CD8-positive, alpha-beta memory T cell (primary cell): Measurements from ENCODE around the gene HDHD5. TPM values are rescaled to one million over a fixed set of nuclear protein-coding genes. Genes with fewer than 3 reads are reported as not detected.

ENCODE experiments used
- CTCF ChIA-PET: fragments of 350-600 bp; sonication (Branson Sonifier 250); formaldehyde crosslinking; loops from one replicate; lab custom pipeline; 2021; ENCODE audit warnings: antibody characterized with exemption; lab: Charles Lee
- POLR2A ChIA-PET: fragments of 350-600 bp; sonication (Branson Sonifier 250); formaldehyde crosslinking; loops from one replicate; lab custom pipeline; 2021; ENCODE audit warnings: antibody characterized with exemption; lab: Charles Lee
- DNase-seq, 5 donors: peaks; one replicate each; pipeline versions ENCODE4 v3.0.0 to v3.0.0-alpha.2; 2020 to 2022; ENCODE audit warnings: mixed read lengths in 1 of 5
- H3K27ac ChIP-seq: one replicate; pipeline ENCODE4 v1.7.0; 2013; ENCODE audit warnings: low read depth, mild to moderate bottlenecking, low read length, moderate library complexity
- H3K27me3 ChIP-seq: 2 replicates; pipeline ENCODE4 v1.7.0; 2013; ENCODE audit warnings: low read length, mild to moderate bottlenecking; ENCODE audit not compliant: insufficient read depth, poor library complexity, severe bottlenecking
- H3K36me3 ChIP-seq: 2 replicates; pipeline ENCODE4 v1.7.0; 2013; ENCODE audit warnings: mild to moderate bottlenecking, low read length, moderate library complexity; ENCODE audit not compliant: insufficient read depth
- H3K4me1 ChIP-seq: 2 replicates; pipeline ENCODE4 v1.7.0; 2013; ENCODE audit warnings: mild to moderate bottlenecking, low read length, moderate library complexity; ENCODE audit not compliant: insufficient read depth
- H3K4me3 ChIP-seq: 2 replicates; pipeline ENCODE4 v1.7.0; 2013; ENCODE audit warnings: mild to moderate bottlenecking, low read length
- H3K9me3 ChIP-seq: 2 replicates; pipeline ENCODE4 v1.7.0; 2013; ENCODE audit warnings: mild to moderate bottlenecking, low read length
- H3K27ac Mint-ChIP-seq, 8 donors: one replicate each; pipeline ENCODE4 v1.8.0; 2020 to 2021; ENCODE audit warnings: mixed read lengths in 8 of 8, mild to moderate bottlenecking in 6 of 8, inconsistent platforms in 3 of 8, moderate library complexity in 3 of 8
- H3K27me3 Mint-ChIP-seq, 2 donors: one replicate each; pipeline ENCODE4 v1.8.0; 2020 to 2021; ENCODE audit warnings: mixed read lengths in 2 of 2, mild to moderate bottlenecking in 1 of 2, moderate library complexity in 1 of 2
- H3K36me3 Mint-ChIP-seq, 3 donors: one replicate each; pipeline ENCODE4 v1.8.0; 2020 to 2021; ENCODE audit warnings: mixed read lengths in 3 of 3, inconsistent platforms in 1 of 3, mild to moderate bottlenecking in 1 of 3
- H3K4me1 Mint-ChIP-seq, 3 donors: one replicate each; pipeline ENCODE4 v1.8.0; 2020 to 2021; ENCODE audit warnings: mixed read lengths in 3 of 3, inconsistent platforms in 1 of 3, mild to moderate bottlenecking in 1 of 3
- H3K4me3 Mint-ChIP-seq, 7 donors: one replicate each; pipeline ENCODE4 v1.8.0; 2020 to 2021; ENCODE audit warnings: mixed read lengths in 7 of 7, mild to moderate bottlenecking in 6 of 7, moderate library complexity in 4 of 7, inconsistent platforms in 2 of 7
- H3K9me3 Mint-ChIP-seq, 5 donors: one replicate each; pipeline ENCODE4 v1.8.0; 2020 to 2022; ENCODE audit warnings: mixed read lengths in 5 of 5, mild to moderate bottlenecking in 3 of 5, moderate library complexity in 2 of 5, inconsistent platforms in 1 of 5
- polyA plus RNA-seq: library from polyadenylated mRNA; unstranded; fragments of 300-500 nt; fragmentation: Illumina TruSeq; gene quantifications from one replicate; pipeline ENCODE4 v1.2.3, GENCODE V29; 2021
- total RNA-seq, 2 experiments: library from RNA; stranded (reverse); gene quantifications; one replicate each; pipeline ENCODE4 v1.2.3, GENCODE V29; 2021

Gene HDHD5
- total and polyA plus RNA-seq, 3 experiments from 2014 or later = 38.6 to 53.5 (median 40.0) TPM

GRCh38 chr22:17098379-17098819 is 60.7 kb downstream of the HDHD5 start:
- Mint-ChIP-seq H3K4me1 (peaks cover 59 to 83% (median 72%) of the 10 kb centered on the region in 3 donors), H3K4me3 (peak overlapping the region in 6 of 7 donors; percentile 57 to 75 (median 68)), H3K9me3 (no peaks in the 10 kb centered on the region), H3K36me3 (peaks cover 16 to 71% (median 22%) of the 10 kb centered on the region in 3 donors), H3K27ac (peak overlapping the region; percentile 12 to 94 (median 87)), H3K27me3 (peaks cover 0 to 2% of the 10 kb centered on the region in 2 donors)
- Histone ChIP-seq H3K27me3 (no peaks in the 10 kb centered on the region), H3K4me3 (peak overlapping the region; percentile 16), H3K27ac (no peak overlapping the region), H3K36me3 (peaks cover 54% of the 10 kb centered on the region), H3K9me3 (no peaks in the 10 kb centered on the region), H3K4me1 (peaks cover 83% of the 10 kb centered on the region)
- ChIA-PET POLR2A (interaction anchor here (1.2 to 1.3 kb wide), 2 partner anchors 11 to 18 kb away, joined by 3 to 4 read pairs; no protein-coding TSS in a partner anchor), CTCF (interaction anchor here (1.3 kb wide), 1 partner anchor 11 kb away, joined by 3 read pairs; no protein-coding TSS in a partner anchor)
- DNase-seq = peak in 3 of 5 donors; percentile 40 to 55 (median 53)

GRCh38 chr22:17097701-17098100 is 61.4 kb downstream of the HDHD5 start:
- ChIA-PET POLR2A (no interaction called here), CTCF (interaction anchor here (1.0 to 1.1 kb wide), 2 partner anchors 9 to 74 kb away, joined by 3 read pairs; no protein-coding TSS in a partner anchor)
- peak overlapping the region; percentile 12 to 94 (median 80) for H3K27ac Mint-ChIP-seq
- peaks cover 65 to 86% (median 79%) of the 10 kb centered on the region in 3 donors for H3K4me1 Mint-ChIP-seq
- Histone ChIP-seq H3K9me3 (no peaks in the 10 kb centered on the region), H3K4me1 (peaks cover 87% of the 10 kb centered on the region), H3K27ac (no peak overlapping the region), H3K27me3 (no peaks in the 10 kb centered on the region), H3K36me3 (peaks cover 47% of the 10 kb centered on the region), H3K4me3 (peak overlapping the region; percentile 16)
- H3K4me3 Mint-ChIP-seq = peak overlapping the region in 4 of 7 donors; percentile 33 to 75 (median 60)
- peaks cover 16 to 66% (median 19%) of the 10 kb centered on the region in 3 donors for H3K36me3 Mint-ChIP-seq
- DNase-seq = no peak
- peaks cover 0 to 2% of the 10 kb centered on the region in 2 donors for H3K27me3 Mint-ChIP-seq
- H3K9me3 Mint-ChIP-seq = no peaks in the 10 kb centered on the region

GRCh38 chr22:17097062-17097461 is 62.0 kb downstream of the HDHD5 start:
- no peak for DNase-seq
- H3K27me3 Mint-ChIP-seq = peaks cover 0 to 2% of the 10 kb centered on the region in 2 donors
- Histone ChIP-seq H3K9me3 (no peaks in the 10 kb centered on the region), H3K4me3 (no peak overlapping the region), H3K4me1 (peaks cover 86% of the 10 kb centered on the region), H3K36me3 (peaks cover 41% of the 10 kb centered on the region), H3K27me3 (no peaks in the 10 kb centered on the region), H3K27ac (no peak overlapping the region)
- peak overlapping the region in 3 of 8 donors; percentile 45 to 61 (median 53) for H3K27ac Mint-ChIP-seq
- H3K36me3 Mint-ChIP-seq = peaks cover 12 to 63% (median 15%) of the 10 kb centered on the region in 3 donors
- ChIA-PET CTCF (interaction anchor here (1.0 to 1.1 kb wide), 2 partner anchors 8 to 75 kb away, joined by 3 read pairs; no protein-coding TSS in a partner anchor), POLR2A (no interaction called here)
- no peak overlapping the region for H3K4me3 Mint-ChIP-seq
- H3K9me3 Mint-ChIP-seq = no peaks in the 10 kb centered on the region
- peaks cover 71 to 89% (median 85%) of the 10 kb centered on the region in 3 donors for H3K4me1 Mint-ChIP-seq

GRCh38 chr22:17096071-17096470 is 63.0 kb downstream of the HDHD5 start:
- H3K27ac ChIP-seq = no peak overlapping the region
- no peak for DNase-seq
- H3K4me3 ChIP-seq = no peak overlapping the region
- ChIA-PET POLR2A (no interaction called here), CTCF (interaction anchor here (1.4 to 1.6 kb wide), 2 partner anchors 38 to 75 kb away, joined by 5 to 6 read pairs; no protein-coding TSS in a partner anchor)
- H3K36me3 ChIP-seq = peaks cover 31% of the 10 kb centered on the region
- Mint-ChIP-seq H3K9me3 (no peaks in the 10 kb centered on the region), H3K4me1 (peaks cover 74 to 94% (median 93%) of the 10 kb centered on the region in 3 donors), H3K36me3 (peaks cover 9 to 55% (median 13%) of the 10 kb centered on the region in 3 donors), H3K27ac (peak overlapping the region in 2 of 8 donors; percentile 68 to 79), H3K27me3 (peaks cover 0 to 2% of the 10 kb centered on the region in 2 donors), H3K4me3 (peak overlapping the region in 1 of 7 donors; percentile 19)
- peaks cover 86% of the 10 kb centered on the region for H3K4me1 ChIP-seq
- no peaks in the 10 kb centered on the region for H3K27me3 ChIP-seq
- H3K9me3 ChIP-seq = no peaks in the 10 kb centered on the region

GRCh38 chr22:17095538-17095937 is 63.5 kb downstream of the HDHD5 start:
- H3K27ac ChIP-seq = no peak overlapping the region
- H3K36me3 ChIP-seq = peaks cover 28% of the 10 kb centered on the region
- no peaks in the 10 kb centered on the region for H3K9me3 ChIP-seq
- Mint-ChIP-seq H3K27me3 (peaks cover 0 to 2% of the 10 kb centered on the region in 2 donors), H3K4me1 (peaks cover 76 to 94% (median 93%) of the 10 kb centered on the region in 3 donors), H3K36me3 (peaks cover 5 to 51% (median 10%) of the 10 kb centered on the region in 3 donors), H3K4me3 (no peak overlapping the region), H3K9me3 (no peaks in the 10 kb centered on the region), H3K27ac (peak overlapping the region in 2 of 8 donors; percentile 12 to 40)
- no peak for DNase-seq
- H3K4me3 ChIP-seq = no peak overlapping the region
- CTCF ChIA-PET = interaction anchor here (0.7 to 1.6 kb wide), 4 partner anchors 17 to 93 kb away, joined by 3 to 6 read pairs (median 4); no protein-coding TSS in a partner anchor
- H3K4me1 ChIP-seq = peaks cover 86% of the 10 kb centered on the region
- no peaks in the 10 kb centered on the region for H3K27me3 ChIP-seq
- POLR2A ChIA-PET = no interaction called here

GRCh38 chr22:17093081-17093480 is 66.0 kb downstream of the HDHD5 start:
- ChIA-PET CTCF (interaction anchor here (2.6 kb wide), 1 partner anchor 79 kb away, joined by 8 read pairs; no protein-coding TSS in a partner anchor), POLR2A (no interaction called here)
- peaks cover 84% of the 10 kb centered on the region for H3K4me1 ChIP-seq
- Mint-ChIP-seq H3K27me3 (no peaks in the 10 kb centered on the region), H3K36me3 (peaks cover 0 to 28% (median 4%) of the 10 kb centered on the region in 3 donors), H3K27ac (peak overlapping the region in 4 of 8 donors; percentile 6 to 70 (median 25)), H3K9me3 (no peaks in the 10 kb centered on the region), H3K4me1 (peaks cover 69 to 88% (median 87%) of the 10 kb centered on the region in 3 donors), H3K4me3 (no peak overlapping the region)
- no peak overlapping the region for H3K4me3 ChIP-seq
- H3K27me3 ChIP-seq = no peaks in the 10 kb centered on the region
- no peak for DNase-seq
- H3K27ac ChIP-seq = no peak overlapping the region
- H3K36me3 ChIP-seq = peaks cover 8% of the 10 kb centered on the region
- H3K9me3 ChIP-seq = no peaks in the 10 kb centered on the region

GRCh38 chr22:17091851-17092250 is 67.2 kb downstream of the HDHD5 start:
- no peak overlapping the region for H3K27ac ChIP-seq
- Mint-ChIP-seq H3K27me3 (no peaks in the 10 kb centered on the region), H3K27ac (peak overlapping the region in 3 of 8 donors; percentile 21 to 43 (median 37)), H3K4me3 (peak overlapping the region in 1 of 7 donors; percentile 1), H3K4me1 (peaks cover 69 to 88% (median 87%) of the 10 kb centered on the region in 3 donors), H3K9me3 (no peaks in the 10 kb centered on the region), H3K36me3 (peaks cover 0 to 19% (median 2%) of the 10 kb centered on the region in 3 donors)
- CTCF ChIA-PET = interaction anchor here (0.9 to 2.6 kb wide), 3 partner anchors 16 to 80 kb away, joined by 3 to 8 read pairs (median 4); no protein-coding TSS in a partner anchor
- DNase-seq = no peak
- H3K36me3 ChIP-seq = no peaks in the 10 kb centered on the region
- H3K27me3 ChIP-seq = no peaks in the 10 kb centered on the region
- POLR2A ChIA-PET = no interaction called here
- no peak overlapping the region for H3K4me3 ChIP-seq
- peaks cover 81% of the 10 kb centered on the region for H3K4me1 ChIP-seq
- no peaks in the 10 kb centered on the region for H3K9me3 ChIP-seq

GRCh38 chr22:17090550-17090949 is 68.5 kb downstream of the HDHD5 start:
- Mint-ChIP-seq H3K27me3 (no peaks in the 10 kb centered on the region), H3K9me3 (no peaks in the 10 kb centered on the region), H3K4me1 (peaks cover 73 to 89% (median 88%) of the 10 kb centered on the region in 3 donors), H3K4me3 (peak overlapping the region in 5 of 7 donors; percentile 4 to 61 (median 52)), H3K36me3 (peaks cover 0 to 23% (median 2%) of the 10 kb centered on the region in 3 donors), H3K27ac (peak overlapping the region in 5 of 8 donors; percentile 10 to 83 (median 39))
- Histone ChIP-seq H3K9me3 (no peaks in the 10 kb centered on the region), H3K27me3 (no peaks in the 10 kb centered on the region), H3K27ac (no peak overlapping the region), H3K36me3 (no peaks in the 10 kb centered on the region), H3K4me3 (no peak overlapping the region), H3K4me1 (peaks cover 79% of the 10 kb centered on the region)
- no peak for DNase-seq
- ChIA-PET POLR2A (no interaction called here), CTCF (no interaction called here)
